Hepatocyte (in vitro differentiated cells): ENCODE measurements around the gene ALDH9A1. TPM values are rescaled to one million over a fixed set of nuclear protein-coding genes. Genes with fewer than 3 reads are reported as not detected.
"Not testable (repeated sequence)": the region's sequence is repeated elsewhere in the genome, so short reads cannot be mapped to it uniquely, and the experiment has no call there.

Experiments used
- DNase-seq: peaks from one replicate; pipeline ENCODE4 v3.0.0-alpha.2; 2016; ENCODE audit warnings: low spot score
- H2AFZ ChIP-seq: fragments of 200-600 bp; sonication (generic); 2 replicates; pipeline ENCODE4 v1.6.0; 2016; ENCODE audit warnings: antibody characterized with exemption, mild to moderate bottlenecking
- H3K27ac ChIP-seq: fragments of 200-600 bp; sonication (generic); 2 replicates; pipeline ENCODE4 v1.5.1; 2016; ENCODE audit warnings: mild to moderate bottlenecking
- H3K27me3 ChIP-seq: fragments of 200-600 bp; sonication (generic); 2 replicates; pipeline ENCODE4 v1.6.1; 2016
- H3K36me3 ChIP-seq: fragments of 200-600 bp; sonication (generic); replicated peaks from 2 replicates; pipeline ENCODE4 v1.5.1; 2016; ENCODE audit warnings: low read depth; ENCODE audit not compliant: insufficient read depth
- H3K4me1 ChIP-seq: fragments of 200-600 bp; sonication (generic); 2 replicates; pipeline ENCODE4 v1.5.1; 2016; ENCODE audit warnings: mild to moderate bottlenecking, moderate library complexity; ENCODE audit not compliant: insufficient read depth
- H3K4me2 ChIP-seq: fragments of 200-600 bp; sonication (generic); 2 replicates; pipeline ENCODE4 v1.6.0; 2016
- H3K4me3 ChIP-seq: fragments of 200-600 bp; sonication (generic); 2 replicates; pipeline ENCODE4 v1.5.1; 2016; ENCODE audit warnings: mild to moderate bottlenecking
- H3K79me2 ChIP-seq: fragments of 200-600 bp; sonication (generic); 2 replicates; pipeline ENCODE4 v1.6.0; 2017; ENCODE audit warnings: mild to moderate bottlenecking
- H3K9me2 ChIP-seq: fragments of 200-600 bp; sonication (generic); replicated peaks from 2 replicates; pipeline ENCODE4 v1.6.0; 2017; ENCODE audit warnings: mild to moderate bottlenecking; ENCODE audit not compliant: insufficient read depth
- H3K9me3 ChIP-seq: fragments of 200-600 bp; sonication (generic); 2 replicates; pipeline ENCODE4 v1.5.1; 2016; ENCODE audit warnings: low read depth, mild to moderate bottlenecking
- H4K20me1 ChIP-seq: fragments of 200-600 bp; sonication (generic); 2 replicates; pipeline ENCODE4 v1.6.0; 2016; ENCODE audit warnings: mild to moderate bottlenecking; ENCODE audit not compliant: insufficient read depth, poor library complexity, severe bottlenecking
- EZH2 ChIP-seq: fragments of 200-600 bp; sonication (generic); IDR thresholded peaks from 2 replicates; pipeline ENCODE4 v1.6.1; 2016; ENCODE audit warnings: antibody characterized with exemption, mild to moderate bottlenecking, borderline replicate concordance
- EZH2phosphoT487 ChIP-seq: fragments of 200-600 bp; sonication (generic); IDR thresholded peaks from one replicate; pipeline ENCODE4 v1.6.1; 2018; ENCODE audit warnings: antibody characterized with exemption, mild to moderate bottlenecking, low read depth, moderate library complexity; ENCODE audit not compliant: unreplicated experiment, severe bottlenecking
- WGBS: methylation state at CpG from one replicate; pipeline ENCODE4 v1.1.6; 2016; ENCODE audit warnings: low lambda C conversion rate; ENCODE audit errors: missing lambda C conversion rate; 5-methylcytosine and 5-hydroxymethylcytosine counted together
- polyA plus RNA-seq: library from polyadenylated mRNA; unstranded; fragments of >200 nt; fragmentation: Nextera tagmentation; extraction: Ambion mirVana; gene quantifications from 2 replicates; pipeline ENCODE4 v1.2.1, GENCODE V29; 2016
- total RNA-seq: library from RNA; depleted of rRNA; stranded (reverse); fragments of >200 nt; gene quantifications from 2 replicates; pipeline ENCODE4 v1.2.3, GENCODE V29; 2014
- TF ChIP-seq, protein P1 (sequence below): fragments of 200-600 bp; sonication (generic); IDR thresholded peaks from 2 replicates; pipeline ENCODE4 v1.5.1; 2016; ENCODE audit warnings: antibody characterized with exemption, mild to moderate bottlenecking; ENCODE audit not compliant: poor library complexity

The ALDH9A1 gene
- total and polyA plus RNA-seq, 2 experiments from 2014 or later: 58.6 to 63.8 TPM

DNA sequence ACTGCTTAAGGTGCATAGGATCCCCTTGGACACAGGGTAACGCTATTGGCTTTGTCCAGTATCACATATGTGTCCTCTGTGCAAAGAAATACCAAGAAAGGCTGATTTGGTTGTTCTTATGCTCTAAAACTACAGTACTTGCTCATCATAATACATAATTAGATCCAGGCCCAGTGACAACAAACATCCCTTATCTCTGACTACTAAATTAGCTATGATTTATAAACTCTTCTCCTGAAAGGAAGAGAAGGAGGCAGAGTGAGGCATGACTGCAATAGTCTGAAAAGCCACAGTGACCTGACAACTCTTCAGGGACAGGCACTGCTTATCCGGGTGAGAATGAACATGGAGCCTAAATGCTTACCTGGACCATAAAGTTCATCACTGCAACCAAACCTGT, 36.7 kb downstream of the ALDH9A1 start:
- 90% methylated on average over 2 of the region's 2 CpGs for WGBS
- Histone ChIP-seq H3K4me3 (no peak overlapping the region), H3K9me2 (no peaks in the 10 kb centered on the region), H2AFZ (no peak overlapping the region), H3K27ac (no peak overlapping the region), H3K4me2 (no peak overlapping the region), H4K20me1 (no peaks in the 10 kb centered on the region), H3K27me3 (no peaks in the 10 kb centered on the region), H3K79me2 (no peaks in the 10 kb centered on the region), H3K4me1 (no peaks in the 10 kb centered on the region), H3K36me3 (peaks cover 3% of the 10 kb centered on the region), H3K9me3 (no peaks in the 10 kb centered on the region)
- TF ChIP-seq EZH2phosphoT487 (no peak), EZH2 (no peak)
- TF ChIP-seq, protein P1, sequence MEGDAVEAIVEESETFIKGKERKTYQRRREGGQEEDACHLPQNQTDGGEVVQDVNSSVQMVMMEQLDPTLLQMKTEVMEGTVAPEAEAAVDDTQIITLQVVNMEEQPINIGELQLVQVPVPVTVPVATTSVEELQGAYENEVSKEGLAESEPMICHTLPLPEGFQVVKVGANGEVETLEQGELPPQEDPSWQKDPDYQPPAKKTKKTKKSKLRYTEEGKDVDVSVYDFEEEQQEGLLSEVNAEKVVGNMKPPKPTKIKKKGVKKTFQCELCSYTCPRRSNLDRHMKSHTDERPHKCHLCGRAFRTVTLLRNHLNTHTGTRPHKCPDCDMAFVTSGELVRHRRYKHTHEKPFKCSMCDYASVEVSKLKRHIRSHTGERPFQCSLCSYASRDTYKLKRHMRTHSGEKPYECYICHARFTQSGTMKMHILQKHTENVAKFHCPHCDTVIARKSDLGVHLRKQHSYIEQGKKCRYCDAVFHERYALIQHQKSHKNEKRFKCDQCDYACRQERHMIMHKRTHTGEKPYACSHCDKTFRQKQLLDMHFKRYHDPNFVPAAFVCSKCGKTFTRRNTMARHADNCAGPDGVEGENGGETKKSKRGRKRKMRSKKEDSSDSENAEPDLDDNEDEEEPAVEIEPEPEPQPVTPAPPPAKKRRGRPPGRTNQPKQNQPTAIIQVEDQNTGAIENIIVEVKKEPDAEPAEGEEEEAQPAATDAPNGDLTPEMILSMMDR: no peak
- no peak for DNase-seq

DNA sequence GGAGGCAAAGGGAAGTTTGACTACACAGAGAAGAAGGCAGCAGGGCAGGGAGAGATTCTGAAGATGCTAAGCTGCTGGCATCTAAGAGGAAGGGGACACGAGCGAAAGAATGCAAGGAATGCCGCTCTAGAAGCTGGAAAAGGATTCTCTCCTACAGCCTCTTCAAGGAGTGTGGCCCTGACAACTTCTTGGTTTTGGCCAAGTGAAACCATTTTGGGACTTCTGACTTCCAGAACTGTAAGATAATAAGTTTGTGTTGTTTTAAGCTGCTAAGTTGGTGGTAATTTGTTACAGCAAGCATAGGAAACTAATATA, 38.8 kb downstream of the ALDH9A1 start:
- Histone ChIP-seq H3K36me3 (peaks cover 3% of the 10 kb centered on the region), H2AFZ (no peak overlapping the region)
- TF ChIP-seq EZH2 (no peak), EZH2phosphoT487 (no peak)
- TF ChIP-seq, protein P1: no peak

DNA sequence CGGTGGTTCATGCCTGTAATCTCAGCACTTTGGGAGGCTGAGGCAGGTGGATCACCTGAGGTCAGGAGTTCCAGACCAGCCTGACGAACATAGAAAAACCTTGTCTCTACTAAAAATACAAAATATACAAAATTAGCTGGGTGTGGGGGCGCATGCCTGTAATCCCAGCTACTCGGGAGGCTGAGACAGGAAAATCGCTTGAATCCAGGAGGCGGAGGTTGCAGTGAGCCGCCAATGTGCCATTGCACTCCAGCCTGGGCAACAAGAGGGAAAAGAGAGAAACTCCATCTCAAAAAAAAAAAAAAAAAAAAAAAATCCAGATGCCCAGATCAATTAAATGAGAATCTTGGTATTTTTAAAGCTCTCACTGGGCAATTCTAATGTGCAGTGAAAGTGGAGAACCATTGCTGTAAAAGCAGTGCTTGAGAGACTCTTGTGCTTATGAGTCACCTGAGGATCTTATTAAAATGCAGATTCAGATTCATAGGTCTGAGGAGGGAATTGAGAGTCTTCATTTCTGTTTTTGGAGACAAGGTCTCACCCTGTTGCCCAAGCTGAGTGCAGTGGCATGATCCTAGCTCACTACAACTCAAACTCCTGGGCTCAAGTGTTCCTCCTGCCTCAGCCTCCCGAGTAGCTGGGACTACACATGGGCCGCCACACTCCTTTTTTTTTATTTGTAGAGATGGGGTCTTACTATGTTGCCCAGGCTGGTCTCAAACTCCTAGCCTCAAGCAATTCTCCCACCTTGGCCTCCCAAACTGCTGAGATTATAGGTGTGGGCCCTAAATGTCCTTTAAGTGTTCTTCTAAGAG, 39.4 kb downstream of the ALDH9A1 start:
- not testable (repeated sequence) for H3K9me2 ChIP-seq, H3K36me3 ChIP-seq

More for the DNA sequence above, 38.8 kb downstream of the ALDH9A1 start:
- no peaks in the 10 kb centered on the region for H3K79me2 ChIP-seq
- H3K4me2 ChIP-seq: no peak overlapping the region
- 57% methylated on average over 3 of the region's 3 CpGs for WGBS
- no peaks in the 10 kb centered on the region for H3K27me3 ChIP-seq
- no peaks in the 10 kb centered on the region for H4K20me1 ChIP-seq
- no peaks in the 10 kb centered on the region for H3K9me2 ChIP-seq
- H3K4me3 ChIP-seq: no peak overlapping the region
- no peak for DNase-seq
- no peaks in the 10 kb centered on the region for H3K4me1 ChIP-seq
- H3K9me3 ChIP-seq: no peaks in the 10 kb centered on the region
- H3K27ac ChIP-seq: no peak overlapping the region

DNA sequence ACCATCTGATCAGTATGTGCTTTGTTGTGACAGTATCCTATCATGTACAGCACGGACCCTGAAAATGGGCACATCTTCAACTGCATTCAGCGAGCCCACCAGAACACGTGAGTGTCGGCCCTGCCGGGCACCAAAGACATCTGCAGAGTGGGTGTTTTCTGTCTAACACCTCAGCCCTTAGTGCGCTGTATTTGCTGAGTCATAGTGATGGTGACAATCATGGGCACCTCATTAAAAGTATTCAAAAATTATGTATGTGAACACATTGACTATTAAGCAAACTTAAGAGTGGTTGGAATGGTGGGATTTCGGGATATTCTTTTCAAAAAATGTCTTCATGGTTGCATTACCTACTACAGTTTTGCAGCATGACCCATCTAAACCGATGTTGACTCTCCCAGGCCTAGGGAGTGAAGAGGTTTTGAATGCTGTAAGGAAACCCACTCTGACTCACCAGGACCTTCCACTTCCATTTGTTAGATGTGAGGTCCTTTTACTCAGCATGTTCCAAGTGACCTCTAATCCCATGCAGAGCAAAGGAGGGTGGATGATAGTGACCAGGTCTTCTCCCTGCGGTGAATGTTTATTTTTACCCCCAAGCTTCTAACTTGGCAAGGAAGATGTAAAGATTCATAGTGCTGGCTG, 47.3 kb downstream of the ALDH9A1 start:
- Histone ChIP-seq H4K20me1 (peaks cover 4% of the 10 kb centered on the region), H3K27ac (no peak overlapping the region), H2AFZ (no peak overlapping the region), H3K4me1 (peaks cover 6% of the 10 kb centered on the region), H3K27me3 (no peaks in the 10 kb centered on the region), H3K9me3 (no peaks in the 10 kb centered on the region), H3K79me2 (peaks cover 12% of the 10 kb centered on the region), H3K4me2 (no peak overlapping the region), H3K36me3 (no peaks in the 10 kb centered on the region), H3K9me2 (no peaks in the 10 kb centered on the region), H3K4me3 (no peak overlapping the region)
- WGBS: 98% methylated on average over 9 of the region's 9 CpGs
- no peak for DNase-seq
- TF ChIP-seq, protein P1: no peak
- TF ChIP-seq EZH2phosphoT487 (no peak), EZH2 (no peak)

More for the DNA sequence above, 39.4 kb downstream of the ALDH9A1 start:
- not testable (repeated sequence) for H3K4me1 ChIP-seq, H4K20me1 ChIP-seq, H3K79me2 ChIP-seq, H2AFZ ChIP-seq, H3K9me3 ChIP-seq, DNase-seq, H3K4me2 ChIP-seq, H3K4me3 ChIP-seq, H3K27ac ChIP-seq, H3K27me3 ChIP-seq
- WGBS: 97% methylated on average over 9 of the region's 9 CpGs
